B cell (primary cell): ENCODE measurements around the gene DYNC2H1. TPM values are rescaled to one million over a fixed set of nuclear protein-coding genes. Genes with fewer than 3 reads are reported as not detected.

ENCODE experiments used
- ATAC-seq: fragments of 200-7000 bp; cut with Tn5 transposase; one replicate; pipeline ENCODE4 v1.10.0; 2021; ENCODE audit warnings: low read depth, mild to moderate bottlenecking, moderate number of reproducible peaks, moderate library complexity
- CTCF ChIA-PET: fragments of 350-600 bp; sonication (Branson Sonifier 250); formaldehyde crosslinking; loops from one replicate; lab custom pipeline; 2021; ENCODE audit warnings: antibody characterized with exemption, inconsistent platforms; lab: Charles Lee
- POLR2A ChIA-PET: fragments of 350-600 bp; sonication (Branson Sonifier 250); formaldehyde crosslinking; loops from one replicate; lab custom pipeline; 2021; ENCODE audit warnings: antibody characterized with exemption; lab: Charles Lee
- DNase-seq: peaks from one replicate; pipeline ENCODE4 v3.0.0; 2013
- H2AFZ ChIP-seq: 2 replicates; pipeline ENCODE4 v1.6.1; 2012; ENCODE audit warnings: mild to moderate bottlenecking, low read depth, low read length; ENCODE audit not compliant: insufficient read depth, poor library complexity, severe bottlenecking
- H3K27ac ChIP-seq, 2 donors: 1 replicate in 1 of 2; 2 replicates in 1 of 2; pipeline ENCODE4 v1.5.1; 2012 to 2013; ENCODE audit warnings: low read length in 2 of 2, mild to moderate bottlenecking in 2 of 2, moderate library complexity in 1 of 2
- H3K27me3 ChIP-seq, 4 experiments: fragments of 200-600 bp in 1 of 4; sonication (generic) in 1 of 4; replicated peaks in 1 of 4; 1 replicate in 2 of 4; 2 replicates in 2 of 4; pipeline versions ENCODE4 v1.6.1 to v1.7.0; 2013 to 2016; ENCODE audit warnings: low read length in 3 of 4, mild to moderate bottlenecking in 2 of 4, mixed read lengths in 1 of 4, moderate library complexity in 1 of 4; ENCODE audit not compliant: insufficient read depth in 4 of 4, control insufficient read depth in 3 of 4; ENCODE audit errors: control extremely low read depth in 1 of 4
- H3K36me3 ChIP-seq, 2 experiments: replicated peaks in 1 of 2; 1 replicate in 1 of 2; 2 replicates in 1 of 2; pipeline versions ENCODE4 v1.6.1 to v1.7.1; 2013; ENCODE audit warnings: low read length in 1 of 2; ENCODE audit not compliant: insufficient read depth in 2 of 2, control insufficient read depth in 1 of 2; ENCODE audit errors: control extremely low read depth in 1 of 2, extremely low read depth in 1 of 2
- H3K4me1 ChIP-seq, 2 donors: fragments of 200-600 bp in 1 of 2; sonication (generic) in 1 of 2; 1 replicate in 1 of 2; 2 replicates in 1 of 2; pipeline versions ENCODE4 v1.5.1 to v1.6.1; 2013 to 2017; ENCODE audit warnings: low read length in 2 of 2; ENCODE audit not compliant: control insufficient read depth in 2 of 2, insufficient read depth in 2 of 2
- H3K4me2 ChIP-seq: replicated peaks from 2 replicates; pipeline ENCODE3; 2012; ENCODE audit warnings: mild to moderate bottlenecking, low read depth, low read length; ENCODE audit not compliant: poor library complexity, severe bottlenecking
- H3K4me3 ChIP-seq, 5 experiments: fragments of 200-600 bp in 1 of 5; sonication (generic) in 1 of 5; 1 replicate in 3 of 5; 2 replicates in 2 of 5; pipeline versions ENCODE4 v1.5.1 to v1.7.0; 2011 to 2016; ENCODE audit warnings: low read length in 4 of 5, mild to moderate bottlenecking in 4 of 5, low read depth in 2 of 5, control low read depth in 1 of 5, moderate library complexity in 1 of 5; ENCODE audit not compliant: insufficient read depth in 1 of 5; ENCODE audit errors: control extremely low read depth in 1 of 5, extremely low read depth in 1 of 5
- H3K79me2 ChIP-seq: fragments of 200-600 bp; sonication (generic); one replicate; pipeline ENCODE4 v1.6.0; 2016; ENCODE audit warnings: low read length; ENCODE audit not compliant: control insufficient read depth, insufficient read depth
- H3K9ac ChIP-seq: fragments of 200-600 bp; sonication (generic); 2 replicates; pipeline ENCODE4 v1.6.1; 2017; ENCODE audit warnings: mild to moderate bottlenecking, low read length, moderate library complexity
- H3K9me3 ChIP-seq, 3 donors: one replicate each; pipeline versions ENCODE4 v1.6.1 to v1.7.1; 2013; ENCODE audit warnings: low read length in 2 of 3; ENCODE audit not compliant: control insufficient read depth in 2 of 3, insufficient read depth in 1 of 3; ENCODE audit errors: control extremely low read depth in 1 of 3
- H4K20me1 ChIP-seq: 2 replicates; pipeline ENCODE4 v1.6.0; 2012; ENCODE audit warnings: mild to moderate bottlenecking, low read length; ENCODE audit not compliant: insufficient read depth, control insufficient read depth, poor library complexity, severe bottlenecking
- H3K27ac Mint-ChIP-seq: one replicate; pipeline ENCODE4 v1.8.0; 2021; ENCODE audit warnings: mixed read lengths
- H3K27me3 Mint-ChIP-seq: one replicate; pipeline ENCODE4 v1.8.0; 2021; ENCODE audit warnings: mixed read lengths
- H3K4me1 Mint-ChIP-seq: one replicate; pipeline ENCODE4 v1.8.0; 2021; ENCODE audit warnings: mixed read lengths
- H3K4me3 Mint-ChIP-seq: one replicate; pipeline ENCODE4 v1.8.0; 2021; ENCODE audit warnings: mixed read lengths
- H3K9me3 Mint-ChIP-seq: one replicate; pipeline ENCODE4 v1.8.0; 2022; ENCODE audit warnings: mixed read lengths; ENCODE audit not compliant: insufficient read depth
- CTCF ChIP-seq: fragments of 200-600 bp; IDR thresholded peaks from one replicate; pipeline ENCODE4 v1.8.0; 2022; ENCODE audit warnings: antibody characterized with exemption, mild to moderate bottlenecking
- EZH2 ChIP-seq: IDR thresholded peaks from 2 replicates; pipeline ENCODE4 v1.6.1; 2012; ENCODE audit warnings: borderline replicate concordance, low read depth, mild to moderate bottlenecking, moderate library complexity, low read length; ENCODE audit not compliant: insufficient read depth, poor library complexity, severe bottlenecking
- WGBS: methylation state at CpG from one replicate; pipeline ENCODE4 v1.1.5; 2013; ENCODE audit warnings: missing lambda C conversion rate; ENCODE audit not compliant: insufficient coverage; 5-methylcytosine and 5-hydroxymethylcytosine counted together
- intact Hi-C: fragments of 100-400 bp; cut with micrococcal nuclease; formaldehyde crosslinking; loops from one replicate; pipeline ENCODE4 v1.10.0; 2022
- polyA plus RNA-seq: library from polyadenylated mRNA; depleted of rRNA; stranded (reverse); fragments of >200 nt; gene quantifications from 2 replicates; pipeline ENCODE4 v1.2.3, GENCODE V29; 2012
- total RNA-seq, 2 donors: library from RNA; stranded (reverse); fragments of 120-200 nt in 1 of 2; gene quantifications; 1 replicate in 1 of 2; 2 replicates in 1 of 2; pipeline versions ENCODE4 v1.2.3 to v1.2.4, GENCODE V29; 2013 to 2022

DYNC2H1 gene
- total and polyA plus RNA-seq, 2 donors (not counting 1 experiment from before 2014, with no cell fraction given), result 0.92 to 7.8 TPM

- no peak for DNase-seq
- no peaks in the 10 kb centered on the region for H3K79me2 ChIP-seq
- no peaks in the 10 kb centered on the region for H3K27me3 ChIP-seq
- ChIA-PET CTCF (no interaction called here), POLR2A (no interaction called here)
- Mint-ChIP-seq H3K27me3 (no peaks in the 10 kb centered on the region), H3K27ac (no peak overlapping the region), H3K9me3 (no peaks in the 10 kb centered on the region), H3K4me1 (no peaks in the 10 kb centered on the region), H3K4me3 (no peak overlapping the region)
- WGBS, result no CpG with 5 or more reads among the region's 3 CpGs
- TF ChIP-seq EZH2 (no peak), CTCF (no peak)
- H3K9me3 ChIP-seq, result no peaks in the 10 kb centered on the region
- no peaks in the 10 kb centered on the region for H4K20me1 ChIP-seq
- no peak overlapping the region for H3K4me3 ChIP-seq
- intact Hi-C loops, result no loop called here
- no peaks in the 10 kb centered on the region for H3K4me1 ChIP-seq
- no peak overlapping the region for H3K9ac ChIP-seq
- H3K4me2 ChIP-seq, result no peak overlapping the region
- ATAC-seq, result no peak
- H3K27ac ChIP-seq, result no peak overlapping the region
- H2AFZ ChIP-seq, result no peak overlapping the region
- H3K36me3 ChIP-seq, result no peaks in the 10 kb centered on the region
Observed at GRCh38 chr11:103499710-103500340, 390.6 kb downstream of the DYNC2H1 start.

GRCh38 chr11:103515283-103515682 lies 406.1 kb downstream of the DYNC2H1 start:
- Histone ChIP-seq H3K79me2 (no peaks in the 10 kb centered on the region), H3K9me3 (peaks cover 0 to 1% (median 0%) of the 10 kb centered on the region in 3 donors), H3K4me1 (no peaks in the 10 kb centered on the region), H3K9ac (no peak overlapping the region), H2AFZ (no peak overlapping the region), H3K27me3 (no peaks in the 10 kb centered on the region), H3K4me3 (no peak overlapping the region), H3K36me3 (no peaks in the 10 kb centered on the region), H4K20me1 (no peaks in the 10 kb centered on the region), H3K27ac (no peak overlapping the region), H3K4me2 (no peak overlapping the region)
- POLR2A ChIA-PET, result no interaction called here
- intact Hi-C loops, result no loop called here
- no peaks in the 10 kb centered on the region for H3K4me1 Mint-ChIP-seq
- ATAC-seq (no peak), DNase-seq (no peak)
- no peaks in the 10 kb centered on the region for H3K9me3 Mint-ChIP-seq
- no peaks in the 10 kb centered on the region for H3K27me3 Mint-ChIP-seq
- H3K4me3 Mint-ChIP-seq, result no peak overlapping the region
- TF ChIP-seq EZH2 (no peak), CTCF (no peak)
- H3K27ac Mint-ChIP-seq, result no peak overlapping the region
- whole genome bisulfite sequencing, result no CpG with 5 or more reads among the region's 1 CpG
- CTCF ChIA-PET, result no interaction called here
